Endodermal cell (in vitro differentiated cells): Measurements from ENCODE around the gene ATP6V1C2. TPM values are rescaled to one million over a fixed set of nuclear protein-coding genes. Genes with fewer than 3 reads are reported as not detected.
A peak's percentile ranks its signal among the peaks of the same experiment; 100 is the strongest.

ENCODE experiments used
- DNase-seq: peaks from one replicate; pipeline ENCODE4 v3.0.0-alpha.2; 2017
- H3K27ac ChIP-seq: 2 replicates; pipeline ENCODE4 v1.5.1; 2013; ENCODE audit warnings: mild to moderate bottlenecking, low read depth, low read length, moderate library complexity
- H3K27me3 ChIP-seq: 2 replicates; pipeline ENCODE4 v1.6.1; 2013; ENCODE audit warnings: mild to moderate bottlenecking, low read length, moderate library complexity; ENCODE audit not compliant: insufficient read depth, control insufficient read depth, poor library complexity, severe bottlenecking
- H3K36me3 ChIP-seq: 2 replicates; pipeline ENCODE4 v1.7.0; 2013; ENCODE audit warnings: mild to moderate bottlenecking, low read length, moderate library complexity; ENCODE audit not compliant: control insufficient read depth, insufficient read depth
- H3K4me1 ChIP-seq: one replicate; pipeline ENCODE4 v1.7.0; 2013; ENCODE audit warnings: low read length; ENCODE audit not compliant: control insufficient read depth, insufficient read depth
- H3K4me3 ChIP-seq: 2 replicates; pipeline ENCODE4 v1.5.1; 2013; ENCODE audit warnings: mild to moderate bottlenecking, low read length, moderate library complexity
- H3K9ac ChIP-seq: 2 replicates; pipeline ENCODE4 v1.6.1; 2013; ENCODE audit warnings: mild to moderate bottlenecking, low read length, moderate library complexity; ENCODE audit not compliant: poor library complexity, severe bottlenecking; ENCODE audit errors: extremely low read depth
- H3K9me3 ChIP-seq: 2 replicates; pipeline ENCODE4 v1.6.1; 2013; ENCODE audit warnings: mild to moderate bottlenecking, low read length, moderate library complexity; ENCODE audit not compliant: control insufficient read depth
- H3K27ac Mint-ChIP-seq: 2 replicates; pipeline ENCODE4 v1.8.0; 2020; ENCODE audit warnings: mixed read lengths
- H3K27me3 Mint-ChIP-seq: 2 replicates; pipeline ENCODE4 v1.8.0; 2021; ENCODE audit warnings: mild to moderate bottlenecking, mixed read lengths; ENCODE audit not compliant: insufficient read depth
- H3K36me3 Mint-ChIP-seq: 2 replicates; pipeline ENCODE4 v1.8.0; 2020; ENCODE audit warnings: low read depth, mixed read lengths
- H3K4me1 Mint-ChIP-seq: 2 replicates; pipeline ENCODE4 v1.8.0; 2020; ENCODE audit warnings: mixed read lengths
- H3K4me3 Mint-ChIP-seq: 2 replicates; pipeline ENCODE4 v1.8.0; 2020; ENCODE audit warnings: mild to moderate bottlenecking, moderate library complexity, mixed read lengths
- H3K9me3 Mint-ChIP-seq: 2 replicates; pipeline ENCODE4 v1.8.0; 2020; ENCODE audit warnings: mild to moderate bottlenecking, mixed read lengths
- CTCF ChIP-seq: fragments of 200-600 bp; sonication (generic); conservative IDR thresholded peaks from 2 replicates; pipeline ENCODE4 v1.5.0; 2021; ENCODE audit warnings: antibody characterized with exemption, mild to moderate bottlenecking
- WGBS, 2 experiments: methylation state at CpG; one replicate each; pipeline versions ENCODE4 v1.1.5 to v1.1.7; 2013; ENCODE audit warnings: missing lambda C conversion rate in 2 of 2, mixed read lengths in 1 of 2; ENCODE audit not compliant: insufficient coverage in 1 of 2, insufficient read length in 1 of 2; 5-methylcytosine and 5-hydroxymethylcytosine counted together
- total RNA-seq, 2 donors: library from RNA; stranded (reverse); fragmentation: NEBNext Ultra II Directional in 1 of 2; extraction: Animal tissue kit (Norgen Biotek cat#: 25700) in 1 of 2; gene quantifications; 2 replicates in 1 of 2; 3 replicates in 1 of 2; pipeline ENCODE4 v1.2.1, GENCODE V29; 2021

ATP6V1C2 gene
- total RNA-seq, 2 donors from 2014 or later, result 0.26 to 0.73 TPM

GRCh38 chr2:10709290-10709939 is 12.0 kb upstream of the ATP6V1C2 start:
- DNase-seq, result peak; percentile 89
- H3K27me3 Mint-ChIP-seq, result peaks cover 17% of the 10 kb centered on the region

GRCh38 chr2:10712185-10712809 is 9.1 kb upstream of the ATP6V1C2 start:
- H3K27me3 ChIP-seq, result peaks cover 27% of the 10 kb centered on the region
- H3K27ac ChIP-seq, result no peak overlapping the region
- Mint-ChIP-seq H3K4me1 (peaks cover 5% of the 10 kb centered on the region), H3K27me3 (peaks cover 23% of the 10 kb centered on the region), H3K4me3 (no peak overlapping the region), H3K27ac (no peak overlapping the region), H3K9me3 (no peaks in the 10 kb centered on the region), H3K36me3 (no peaks in the 10 kb centered on the region)
- no peak overlapping the region for H3K9ac ChIP-seq
- H3K4me1 ChIP-seq, result no peaks in the 10 kb centered on the region
- peak; percentile 54 for DNase-seq
- no peaks in the 10 kb centered on the region for H3K9me3 ChIP-seq
- peak; percentile 11 for TF ChIP-seq CTCF
- H3K36me3 ChIP-seq, result no peaks in the 10 kb centered on the region
- 67 to 71% methylated on average over 5 to 10 of the region's 10 CpGs for WGBS, 2 experiments
- no peak overlapping the region for H3K4me3 ChIP-seq

More at GRCh38 chr2:10709290-10709939, 12.0 kb upstream of the ATP6V1C2 start:
- H3K27ac Mint-ChIP-seq, result no peak overlapping the region
- Histone ChIP-seq H3K9ac (no peak overlapping the region), H3K27me3 (no peaks in the 10 kb centered on the region), H3K9me3 (no peaks in the 10 kb centered on the region), H3K4me1 (no peaks in the 10 kb centered on the region), H3K27ac (no peak overlapping the region), H3K4me3 (no peak overlapping the region), H3K36me3 (no peaks in the 10 kb centered on the region)
- peak overlapping the region; percentile 17 for H3K4me3 Mint-ChIP-seq
- no peaks in the 10 kb centered on the region for H3K9me3 Mint-ChIP-seq
- peaks cover 5% of the 10 kb centered on the region for H3K4me1 Mint-ChIP-seq
- 42 to 48% methylated on average over 3 to 7 of the region's 7 CpGs for WGBS, 2 experiments
- peak; percentile 77 for TF ChIP-seq CTCF
- no peaks in the 10 kb centered on the region for H3K36me3 Mint-ChIP-seq

- H3K4me1 Mint-ChIP-seq, result peaks cover 9% of the 10 kb centered on the region
- Histone ChIP-seq H3K27me3 (peaks cover 70% of the 10 kb centered on the region), H3K27ac (no peak overlapping the region), H3K9me3 (no peaks in the 10 kb centered on the region), H3K4me1 (no peaks in the 10 kb centered on the region), H3K4me3 (no peak overlapping the region), H3K9ac (no peak overlapping the region), H3K36me3 (no peaks in the 10 kb centered on the region)
- peaks cover 55% of the 10 kb centered on the region for H3K27me3 Mint-ChIP-seq
- DNase-seq, result no peak
- WGBS, 2 experiments, result 64 to 85% methylated on average over 2 of the region's 2 CpGs
- no peaks in the 10 kb centered on the region for H3K9me3 Mint-ChIP-seq
- H3K36me3 Mint-ChIP-seq, result no peaks in the 10 kb centered on the region
- no peak overlapping the region for H3K27ac Mint-ChIP-seq
- no peak for TF ChIP-seq CTCF
- no peak overlapping the region for H3K4me3 Mint-ChIP-seq
These were observed 4.8 kb upstream of the ATP6V1C2 start for GRCh38 chr2:10716581-10716980.
